ENCODE results near the gene FAM168B. TPM values are rescaled to one million over a fixed set of nuclear protein-coding genes. Genes with fewer than 3 reads are reported as not detected.

The FAM168B gene
- total and polyA plus RNA-seq, 3 experiments from 2014 or later = 40.4 to 97.6 (median 93.1) TPM

DNA sequence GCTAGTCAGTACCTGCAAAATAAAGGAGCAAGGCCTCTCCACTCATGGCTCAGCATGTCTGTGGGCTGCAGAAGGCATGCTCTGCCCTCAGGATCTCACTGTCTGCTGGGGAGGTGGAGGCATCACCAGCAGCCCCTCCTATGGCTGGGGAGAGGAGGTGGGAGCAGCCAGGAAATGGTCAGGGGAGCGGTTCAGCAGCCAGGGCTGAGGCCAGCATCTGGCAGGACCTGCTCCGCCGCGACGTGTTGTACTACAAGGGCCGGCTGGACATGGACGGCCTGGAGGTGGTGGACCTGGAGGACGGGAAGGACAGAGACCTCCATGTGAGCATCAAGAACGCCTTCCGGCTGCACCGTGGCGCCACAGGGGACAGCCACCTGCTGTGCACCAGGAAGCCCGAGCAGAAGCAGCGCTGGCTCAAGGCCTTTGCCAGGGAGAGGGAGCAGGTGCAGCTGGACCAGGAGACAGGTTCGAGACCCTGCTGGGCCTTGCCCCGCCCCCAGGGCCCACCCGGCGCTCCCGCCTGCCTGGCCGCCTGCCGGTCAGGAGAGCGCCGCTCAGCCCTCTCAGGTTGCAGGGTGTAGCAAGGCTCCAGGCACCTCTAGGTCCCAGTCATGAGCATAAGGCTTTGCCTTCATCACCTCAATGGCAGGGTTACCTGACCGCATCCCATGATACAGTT lies 49.0 kb downstream of the FAM168B start:
- no peaks in the 10 kb centered on the region for H3K27me3 ChIP-seq (ENCODE audit: insufficient read depth, low read length, poor library complexity, severe bottlenecking)
- H3K4me1 Mint-ChIP-seq = peaks cover 22 to 39% (median 23%) of the 10 kb centered on the region in 3 donors
- no peaks in the 10 kb centered on the region for H3K9me3 ChIP-seq (ENCODE audit: low read length)
- peak overlapping the region in 5 of 8 donors; percentile 42 to 91 (median 51) for H3K27ac Mint-ChIP-seq
- peaks cover 32% of the 10 kb centered on the region for H3K4me1 ChIP-seq (ENCODE audit: insufficient read depth, low read length)
- no peak overlapping the region for H3K4me3 Mint-ChIP-seq
- H3K36me3 ChIP-seq (ENCODE audit: insufficient read depth, low read length) = peaks cover under 1% of the 10 kb centered on the region
- H3K9me3 Mint-ChIP-seq = no peaks in the 10 kb centered on the region
- DNase-seq = no peak
- ChIA-PET CTCF (no interaction called here), POLR2A (no interaction called here)
- H3K27ac ChIP-seq (ENCODE audit: low read depth, low read length) = no peak overlapping the region
- H3K4me3 ChIP-seq (ENCODE audit: low read length) = no peak overlapping the region
- H3K36me3 Mint-ChIP-seq = peaks cover 0 to 27% (median 3%) of the 10 kb centered on the region in 3 donors
- H3K27me3 Mint-ChIP-seq = no peaks in the 10 kb centered on the region

DNA sequence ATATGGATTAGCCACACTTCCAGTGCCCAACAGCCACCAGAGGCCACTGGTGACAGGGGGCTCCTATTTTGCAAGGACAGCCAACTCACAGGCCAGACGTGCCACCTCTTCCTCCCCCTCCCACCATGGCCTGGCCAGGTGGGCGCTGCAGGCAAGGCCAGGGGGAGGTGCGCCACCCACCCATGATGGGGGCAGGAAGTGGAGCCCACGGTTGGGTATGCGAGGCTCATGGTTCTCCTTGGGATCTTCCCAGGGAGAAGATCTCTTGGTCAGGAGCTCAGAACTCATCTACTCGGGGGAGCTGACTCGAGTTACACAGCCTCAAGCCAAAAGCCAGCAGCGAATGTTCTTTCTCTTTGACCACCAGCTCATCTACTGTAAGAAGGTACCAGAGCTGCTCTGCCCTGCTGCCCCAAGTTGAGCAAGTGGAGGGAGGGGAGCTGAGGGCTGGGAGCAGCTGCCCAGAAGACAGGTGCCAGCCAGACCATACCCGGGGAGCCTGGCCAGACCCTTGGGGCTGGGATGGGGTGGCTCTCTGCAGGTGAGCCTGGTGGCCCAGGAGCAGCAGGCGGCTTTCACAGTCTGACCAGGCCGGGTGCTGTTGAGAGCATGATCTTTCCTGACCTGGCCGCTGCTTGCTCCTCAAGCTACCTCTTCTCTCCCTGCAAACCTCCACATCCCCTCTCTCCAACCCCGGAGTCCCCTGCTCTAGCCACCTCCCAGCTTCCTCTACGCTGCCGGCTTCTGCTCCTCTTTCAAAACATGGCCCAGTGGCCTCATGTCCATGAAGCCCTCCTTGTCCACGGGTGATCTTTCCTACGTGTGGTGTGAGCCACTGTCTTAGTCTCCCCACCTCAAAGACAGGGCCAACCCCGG lies 49.8 kb downstream of the FAM168B start:
- POLR2A ChIA-PET = no interaction called here
- peaks cover 35% of the 10 kb centered on the region for H3K4me1 ChIP-seq (ENCODE audit: insufficient read depth, low read length)

GRCh38 chr2:131042148-131042775 lies 51.0 kb downstream of the FAM168B start:
- H3K27ac Mint-ChIP-seq = peak overlapping the region; percentile 6 to 87 (median 53)
- peaks cover 25 to 50% (median 32%) of the 10 kb centered on the region in 3 donors for H3K4me1 Mint-ChIP-seq
- H3K9me3 Mint-ChIP-seq = no peaks in the 10 kb centered on the region
- H3K36me3 Mint-ChIP-seq = peaks cover 0 to 8% (median 0%) of the 10 kb centered on the region in 3 donors
- H3K27me3 Mint-ChIP-seq = no peaks in the 10 kb centered on the region
- no peaks in the 10 kb centered on the region for H3K36me3 ChIP-seq (ENCODE audit: insufficient read depth, low read length)
- H3K4me3 ChIP-seq (ENCODE audit: low read length) = no peak overlapping the region
- POLR2A ChIA-PET = interaction anchor here (0.7 to 1.6 kb wide), 2 partner anchors 32 to 51 kb away, joined by 3 to 4 read pairs; no protein-coding TSS in a partner anchor
- CTCF ChIA-PET = interaction anchor here (0.6 to 1.4 kb wide), 6 partner anchors 9 to 759 kb away, joined by 3 to 4 read pairs (median 3); no protein-coding TSS in a partner anchor
- no peak for DNase-seq
- no peak overlapping the region for H3K27ac ChIP-seq (ENCODE audit: low read depth, low read length)
- no peaks in the 10 kb centered on the region for H3K9me3 ChIP-seq (ENCODE audit: low read length)
- H3K4me3 Mint-ChIP-seq = peak overlapping the region; percentile 33 to 95 (median 91)
- H3K27me3 ChIP-seq (ENCODE audit: insufficient read depth, low read length, poor library complexity, severe bottlenecking) = no peaks in the 10 kb centered on the region
- H3K4me1 ChIP-seq (ENCODE audit: insufficient read depth, low read length) = peaks cover 35% of the 10 kb centered on the region

More for the DNA sequence above, 49.8 kb downstream of the FAM168B start:
- Histone ChIP-seq H3K36me3 (ENCODE audit: insufficient read depth, low read length) (no peaks in the 10 kb centered on the region), H3K4me3 (ENCODE audit: low read length) (no peak overlapping the region), H3K27ac (ENCODE audit: low read depth, low read length) (no peak overlapping the region), H3K27me3 (ENCODE audit: insufficient read depth, low read length, poor library complexity, severe bottlenecking) (no peaks in the 10 kb centered on the region), H3K9me3 (ENCODE audit: low read length) (no peaks in the 10 kb centered on the region)
- peak overlapping the region in 1 of 7 donors; percentile 58 for H3K4me3 Mint-ChIP-seq
- H3K27me3 Mint-ChIP-seq = no peaks in the 10 kb centered on the region
- CTCF ChIA-PET = no interaction called here
- H3K9me3 Mint-ChIP-seq = no peaks in the 10 kb centered on the region
- H3K4me1 Mint-ChIP-seq = peaks cover 22 to 42% (median 26%) of the 10 kb centered on the region in 3 donors
- peaks cover 0 to 20% (median 0%) of the 10 kb centered on the region in 3 donors for H3K36me3 Mint-ChIP-seq
- DNase-seq = no peak
- peak overlapping the region in 5 of 8 donors; percentile 46 to 91 (median 58) for H3K27ac Mint-ChIP-seq

GRCh38 chr2:131041402-131042147 lies 51.7 kb downstream of the FAM168B start:
- peak overlapping the region; percentile 61 for H3K4me3 ChIP-seq (ENCODE audit: low read length)
- no peaks in the 10 kb centered on the region for H3K27me3 ChIP-seq (ENCODE audit: insufficient read depth, low read length, poor library complexity, severe bottlenecking)
- H3K4me3 Mint-ChIP-seq = peak overlapping the region; percentile 84 to 95 (median 91)
- H3K4me1 Mint-ChIP-seq = peaks cover 25 to 50% (median 32%) of the 10 kb centered on the region in 3 donors
- H3K27me3 Mint-ChIP-seq = no peaks in the 10 kb centered on the region
- peak in 2 of 5 donors; percentile 26 to 48 for DNase-seq
- no peak overlapping the region for H3K27ac ChIP-seq (ENCODE audit: low read depth, low read length)
- H3K27ac Mint-ChIP-seq = peak overlapping the region; percentile 6 to 91 (median 86)
- ChIA-PET POLR2A (interaction anchor here (0.7 to 1.6 kb wide), 4 partner anchors 31 to 63 kb away, joined by 3 to 6 read pairs (median 4); partner anchors contain the start of gene PLEKHB2), CTCF (interaction anchor here (0.6 to 2.7 kb wide), 10 partner anchors 9 to 760 kb away, joined by 3 to 9 read pairs (median 3); partner anchors contain the start of gene FAM168B)
- H3K9me3 ChIP-seq (ENCODE audit: low read length) = no peaks in the 10 kb centered on the region
- peaks cover 35% of the 10 kb centered on the region for H3K4me1 ChIP-seq (ENCODE audit: insufficient read depth, low read length)
- no peaks in the 10 kb centered on the region for H3K9me3 Mint-ChIP-seq
- no peaks in the 10 kb centered on the region for H3K36me3 ChIP-seq (ENCODE audit: insufficient read depth, low read length)
- H3K36me3 Mint-ChIP-seq = peaks cover 0 to 2% (median 0%) of the 10 kb centered on the region in 3 donors

GRCh38 chr2:131040661-131041401 lies 52.4 kb downstream of the FAM168B start:
- ChIA-PET POLR2A (interaction anchor here (0.6 to 1.6 kb wide), 5 partner anchors 12 to 68 kb away, joined by 3 to 6 read pairs (median 3); partner anchors contain the start of gene PLEKHB2), CTCF (interaction anchor here (1.1 to 2.7 kb wide), 8 partner anchors 8 to 244 kb away, joined by 3 to 9 read pairs (median 3); partner anchors contain the start of gene FAM168B)
- Histone ChIP-seq H3K36me3 (ENCODE audit: insufficient read depth, low read length) (no peaks in the 10 kb centered on the region), H3K4me1 (ENCODE audit: insufficient read depth, low read length) (peaks cover 35% of the 10 kb centered on the region), H3K4me3 (ENCODE audit: low read length) (peak overlapping the region; percentile 61), H3K27ac (ENCODE audit: low read depth, low read length) (no peak overlapping the region), H3K9me3 (ENCODE audit: low read length) (no peaks in the 10 kb centered on the region), H3K27me3 (ENCODE audit: insufficient read depth, low read length, poor library complexity, severe bottlenecking) (no peaks in the 10 kb centered on the region)
- Mint-ChIP-seq H3K27me3 (no peaks in the 10 kb centered on the region), H3K27ac (peak overlapping the region; percentile 6 to 91 (median 86)), H3K4me3 (peak overlapping the region; percentile 84 to 95 (median 91)), H3K9me3 (no peaks in the 10 kb centered on the region), H3K4me1 (peaks cover 25 to 50% (median 32%) of the 10 kb centered on the region in 3 donors), H3K36me3 (no peaks in the 10 kb centered on the region)
- peak in 1 of 5 donors; percentile 44 for DNase-seq

- Histone ChIP-seq H3K4me3 (ENCODE audit: low read length) (peak overlapping the region; percentile 61), H3K27ac (ENCODE audit: low read depth, low read length) (no peak overlapping the region), H3K36me3 (ENCODE audit: insufficient read depth, low read length) (no peaks in the 10 kb centered on the region), H3K27me3 (ENCODE audit: insufficient read depth, low read length, poor library complexity, severe bottlenecking) (no peaks in the 10 kb centered on the region), H3K4me1 (ENCODE audit: insufficient read depth, low read length) (peaks cover 35% of the 10 kb centered on the region), H3K9me3 (ENCODE audit: low read length) (no peaks in the 10 kb centered on the region)
- ChIA-PET POLR2A (interaction anchor here (0.6 to 1.6 kb wide), 6 partner anchors 11 to 68 kb away, joined by 3 to 6 read pairs (median 3); partner anchors contain the start of gene PLEKHB2), CTCF (interaction anchor here (1.1 to 2.7 kb wide), 4 partner anchors 17 to 243 kb away, joined by 3 to 9 read pairs (median 6); no protein-coding TSS in a partner anchor)
- Mint-ChIP-seq H3K27ac (peak overlapping the region in 5 of 8 donors; percentile 6 to 86 (median 50)), H3K27me3 (no peaks in the 10 kb centered on the region), H3K4me1 (peaks cover 25 to 50% (median 32%) of the 10 kb centered on the region in 3 donors), H3K36me3 (no peaks in the 10 kb centered on the region), H3K4me3 (peak overlapping the region; percentile 84 to 95 (median 91)), H3K9me3 (no peaks in the 10 kb centered on the region)
- peak in 3 of 5 donors; percentile 49 to 62 (median 59) for DNase-seq
Observed at GRCh38 chr2:131039908-131040660, 53.2 kb downstream of the FAM168B start.

All from CD8-positive, alpha-beta memory T cell (primary cell).